ENCODE results near the gene BROX.

DNA sequence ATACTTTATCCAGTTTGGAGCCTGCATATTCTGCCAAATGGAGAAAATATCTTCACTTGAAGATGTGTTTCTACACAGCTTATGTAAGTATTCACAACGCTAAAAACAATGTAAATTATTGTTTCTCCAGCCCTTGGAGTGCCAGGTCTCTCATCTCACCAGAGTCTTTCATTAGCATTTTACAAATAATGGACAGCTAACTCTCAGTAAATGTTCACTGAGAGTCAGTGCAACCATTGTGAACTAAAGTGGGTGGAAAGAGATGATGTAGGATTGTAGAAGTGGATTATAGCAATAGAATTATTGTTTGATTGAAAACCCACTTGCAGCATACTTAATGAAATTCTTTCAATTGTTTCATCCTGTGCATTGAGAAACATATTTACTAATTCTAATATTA, 16.4 kb downstream of the BROX start:
- no peak for TF ChIP-seq EZH2 (IDR thresholded peaks at IDR 0.05)
- TF ChIP-seq POLR2AphosphoS5 (IDR thresholded peaks at IDR 0.05; ENCODE audit: borderline replicate concordance, low read depth, low read length), result no peak
- no peak for TF ChIP-seq FOXP2 (optimal IDR thresholded peaks at IDR 0.05; ENCODE audit: control extremely low read depth, extremely low read length, insufficient read depth)
